Stomach smooth muscle (tissue), 2 donors: ENCODE data around the gene PARVB.

Experiments used
- H3K27ac ChIP-seq: one replicate; pipeline ENCODE4 v1.7.0; 2013; ENCODE audit warnings: mild to moderate bottlenecking, low read length, inconsistent platforms
- H3K27me3 ChIP-seq, 2 donors: one replicate each; pipeline ENCODE4 v1.7.0; 2013; ENCODE audit warnings: low read length in 2 of 2; ENCODE audit not compliant: insufficient read depth in 2 of 2, control insufficient read depth in 1 of 2
- H3K36me3 ChIP-seq, 2 donors: one replicate each; pipeline ENCODE4 v1.7.0; 2013; ENCODE audit warnings: low read length in 2 of 2; ENCODE audit not compliant: control insufficient read depth in 2 of 2, insufficient read depth in 2 of 2
- H3K4me1 ChIP-seq: one replicate; pipeline ENCODE4 v1.7.0; 2013; ENCODE audit warnings: low read length; ENCODE audit not compliant: control insufficient read depth, insufficient read depth
- H3K4me3 ChIP-seq, 2 donors: one replicate each; pipeline ENCODE4 v1.7.0; 2013; ENCODE audit warnings: low read length in 2 of 2
- H3K9ac ChIP-seq, 2 donors: one replicate each; pipeline ENCODE4 v1.7.0; 2013; ENCODE audit warnings: low read length in 2 of 2, mild to moderate bottlenecking in 1 of 2
- H3K9me3 ChIP-seq, 2 donors: one replicate each; pipeline ENCODE4 v1.7.0; 2013; ENCODE audit warnings: low read length in 2 of 2; ENCODE audit not compliant: control insufficient read depth in 2 of 2
- donor health status: healthy.
- donor health status: Pancreatic carcinoma.

The PARVB gene, protein sequence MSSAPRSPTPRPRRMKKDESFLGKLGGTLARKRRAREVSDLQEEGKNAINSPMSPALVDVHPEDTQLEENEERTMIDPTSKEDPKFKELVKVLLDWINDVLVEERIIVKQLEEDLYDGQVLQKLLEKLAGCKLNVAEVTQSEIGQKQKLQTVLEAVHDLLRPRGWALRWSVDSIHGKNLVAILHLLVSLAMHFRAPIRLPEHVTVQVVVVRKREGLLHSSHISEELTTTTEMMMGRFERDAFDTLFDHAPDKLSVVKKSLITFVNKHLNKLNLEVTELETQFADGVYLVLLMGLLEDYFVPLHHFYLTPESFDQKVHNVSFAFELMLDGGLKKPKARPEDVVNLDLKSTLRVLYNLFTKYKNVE

DNA sequence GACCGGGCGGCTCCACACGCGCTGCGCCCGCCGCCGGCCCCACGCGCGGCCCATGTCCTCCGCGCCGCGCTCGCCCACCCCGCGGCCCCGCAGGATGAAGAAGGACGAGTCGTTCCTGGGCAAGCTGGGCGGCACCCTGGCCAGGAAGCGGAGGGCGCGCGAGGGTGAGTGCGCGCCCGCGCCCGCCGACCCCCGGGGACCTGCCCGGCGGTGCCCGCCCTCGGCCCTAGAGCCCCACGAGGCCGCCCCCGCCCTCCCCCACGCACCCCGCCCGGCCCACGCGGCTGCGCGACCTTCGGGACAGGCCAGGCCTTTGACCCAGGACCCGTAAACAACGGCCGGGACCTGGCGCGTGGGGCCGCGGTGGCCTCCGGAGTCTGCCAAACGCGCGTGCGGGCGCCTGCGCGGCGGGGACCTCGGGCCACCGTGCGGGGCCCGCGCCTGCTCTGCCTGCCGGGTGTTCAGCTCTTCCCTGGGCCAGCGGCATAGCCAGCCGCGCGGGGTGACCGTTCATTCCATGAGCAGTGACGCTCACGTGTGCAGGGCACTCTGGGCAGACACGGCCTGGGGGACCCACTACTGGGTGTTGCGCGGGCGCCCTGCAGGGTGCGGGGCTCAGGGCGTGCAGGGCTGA, at the start of gene PARVB:
PARVB (plus strand) TSS at position 15 of the 634 bp plus-strand sequence; CDS start at position 53, 38 bp downstream.
- H3K4me1 ChIP-seq: peaks cover 23% of the 10 kb centered on the region
- H3K27me3 ChIP-seq: no peaks in the 10 kb centered on the region
- H3K9ac ChIP-seq: peak within 1 kb of the TSS; percentile 74 to 76
- H3K9me3 ChIP-seq: no peaks in the 10 kb centered on the region
- H3K36me3 ChIP-seq: no peaks in the 10 kb centered on the region
- H3K4me3 ChIP-seq: peak within 1 kb of the TSS; percentile 52 to 80
- peak within 1 kb of the TSS; percentile 64 for H3K27ac ChIP-seq

DNA sequence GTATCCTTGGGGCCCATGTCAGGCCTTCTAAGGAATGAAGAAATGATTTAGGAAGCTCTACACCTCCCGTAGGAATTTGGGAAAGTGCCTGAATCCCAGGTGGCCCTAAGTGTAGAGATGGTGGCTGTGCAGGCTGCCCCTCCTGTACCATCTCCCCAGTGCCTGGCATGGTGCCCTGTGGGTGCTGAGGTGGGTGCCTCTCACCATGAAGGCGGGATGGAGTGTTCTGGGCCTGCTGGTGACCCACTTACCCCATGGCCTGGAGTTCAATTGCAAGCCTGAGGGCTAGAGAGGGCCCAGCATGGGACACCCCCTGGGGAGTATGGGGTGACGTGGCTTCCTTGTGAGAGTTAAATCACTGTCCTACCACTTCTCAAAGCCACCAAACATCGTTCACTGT, 49.1 kb upstream of the PARVB start:
- no peaks in the 10 kb centered on the region for H3K9me3 ChIP-seq

GRCh38 chr22:43976861-43977795, 47.0 kb upstream of the PARVB start:
- no peak overlapping the region for H3K27ac ChIP-seq
- no peak overlapping the region for H3K9ac ChIP-seq
- no peak overlapping the region for H3K4me3 ChIP-seq
- no peaks in the 10 kb centered on the region for H3K9me3 ChIP-seq
- H3K27me3 ChIP-seq: no peaks in the 10 kb centered on the region
- peaks cover 71 to 80% of the 10 kb centered on the region in 2 donors for H3K36me3 ChIP-seq
- H3K4me1 ChIP-seq: no peaks in the 10 kb centered on the region

More for the DNA sequence above, 49.1 kb upstream of the PARVB start:
- Histone ChIP-seq H3K36me3 (peaks cover 66 to 70% of the 10 kb centered on the region in 2 donors), H3K9ac (no peak overlapping the region), H3K4me3 (no peak overlapping the region), H3K27ac (no peak overlapping the region), H3K4me1 (no peaks in the 10 kb centered on the region), H3K27me3 (no peaks in the 10 kb centered on the region)

DNA sequence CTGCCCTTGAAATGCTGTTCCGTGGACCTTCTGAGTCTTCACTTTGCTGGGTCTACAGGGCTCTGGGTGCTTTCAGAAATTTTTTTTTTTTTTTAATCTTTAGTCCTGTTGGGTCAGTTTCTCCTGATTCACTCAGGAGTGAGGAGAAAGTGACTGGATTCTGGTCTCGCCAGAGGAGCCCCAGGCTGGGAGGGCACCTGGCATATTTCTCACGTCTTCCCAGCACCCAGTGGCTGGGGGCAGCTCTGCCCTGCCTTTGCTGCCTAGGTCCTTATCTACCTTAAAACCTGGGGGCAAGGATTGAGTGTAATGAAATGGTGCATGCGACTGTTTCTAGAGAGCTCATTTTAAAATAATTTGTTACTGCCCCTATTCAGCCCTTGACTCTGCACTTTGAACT, 45.5 kb upstream of the PARVB start:
- Histone ChIP-seq H3K9ac (no peak overlapping the region), H3K36me3 (peaks cover 61 to 74% of the 10 kb centered on the region in 2 donors)

DNA sequence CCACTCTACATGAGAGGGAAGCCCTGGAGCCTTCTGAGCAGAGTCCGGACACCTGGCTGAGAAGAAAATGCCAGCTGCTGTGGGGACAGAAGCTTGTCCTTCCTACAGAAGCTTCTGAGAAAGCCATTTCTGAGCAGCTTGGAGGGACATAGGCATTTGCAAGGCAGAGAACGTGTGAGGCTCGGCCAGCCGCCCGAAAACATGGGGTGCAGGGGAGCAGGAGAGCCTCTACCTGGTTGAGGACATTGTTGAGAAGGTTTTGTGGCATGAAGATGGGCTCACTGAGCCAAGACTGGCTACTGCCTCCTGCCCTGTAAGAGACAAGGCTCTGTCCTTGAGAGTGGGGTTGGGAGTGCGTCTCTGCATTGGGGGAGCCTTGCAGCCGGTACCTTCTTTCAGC, 43.5 kb upstream of the PARVB start:
- Histone ChIP-seq H3K4me1 (no peaks in the 10 kb centered on the region), H3K36me3 (peaks cover 54 to 69% of the 10 kb centered on the region in 2 donors), H3K27ac (no peak overlapping the region), H3K9ac (no peak overlapping the region), H3K4me3 (no peak overlapping the region), H3K27me3 (no peaks in the 10 kb centered on the region), H3K9me3 (no peaks in the 10 kb centered on the region)

More for the DNA sequence above, 45.5 kb upstream of the PARVB start:
- Histone ChIP-seq H3K9me3 (no peaks in the 10 kb centered on the region), H3K4me3 (no peak overlapping the region), H3K27me3 (no peaks in the 10 kb centered on the region), H3K4me1 (no peaks in the 10 kb centered on the region), H3K27ac (no peak overlapping the region)

DNA sequence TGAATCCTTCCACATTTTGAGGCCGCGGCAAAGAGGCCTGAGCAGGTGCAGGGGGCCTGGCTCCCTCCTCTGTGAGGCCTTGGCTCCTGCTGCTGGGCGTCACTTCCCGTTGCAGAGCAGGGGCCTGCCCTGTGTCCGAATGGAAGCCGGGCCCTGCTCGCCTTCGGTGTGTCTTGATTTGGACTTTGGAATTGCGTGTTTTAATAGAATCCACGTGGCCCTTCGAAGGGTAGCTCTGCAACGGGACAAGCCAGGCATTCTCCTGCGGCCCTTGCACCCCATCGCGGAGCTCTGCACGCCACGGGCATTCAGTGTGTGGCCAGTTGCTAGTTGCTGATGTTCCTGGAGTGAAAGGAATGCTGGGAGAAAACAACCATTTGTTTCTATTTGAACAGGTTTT, 43.1 kb upstream of the PARVB start:
- H3K27me3 ChIP-seq: no peaks in the 10 kb centered on the region
- no peaks in the 10 kb centered on the region for H3K9me3 ChIP-seq
- no peak overlapping the region for H3K9ac ChIP-seq
- H3K4me1 ChIP-seq: no peaks in the 10 kb centered on the region
- H3K36me3 ChIP-seq: peaks cover 53 to 66% of the 10 kb centered on the region in 2 donors
- no peak overlapping the region for H3K27ac ChIP-seq
- no peak overlapping the region for H3K4me3 ChIP-seq

- no peaks in the 10 kb centered on the region for H3K4me1 ChIP-seq
- H3K27ac ChIP-seq: no peak overlapping the region
- H3K9me3 ChIP-seq: no peaks in the 10 kb centered on the region
- no peaks in the 10 kb centered on the region for H3K27me3 ChIP-seq
- no peak overlapping the region for H3K4me3 ChIP-seq
- H3K9ac ChIP-seq: no peak overlapping the region
- H3K36me3 ChIP-seq: peaks cover 39 to 47% of the 10 kb centered on the region in 2 donors
Measured at GRCh38 chr22:43983808-43984207, 40.3 kb upstream of the PARVB start.

DNA sequence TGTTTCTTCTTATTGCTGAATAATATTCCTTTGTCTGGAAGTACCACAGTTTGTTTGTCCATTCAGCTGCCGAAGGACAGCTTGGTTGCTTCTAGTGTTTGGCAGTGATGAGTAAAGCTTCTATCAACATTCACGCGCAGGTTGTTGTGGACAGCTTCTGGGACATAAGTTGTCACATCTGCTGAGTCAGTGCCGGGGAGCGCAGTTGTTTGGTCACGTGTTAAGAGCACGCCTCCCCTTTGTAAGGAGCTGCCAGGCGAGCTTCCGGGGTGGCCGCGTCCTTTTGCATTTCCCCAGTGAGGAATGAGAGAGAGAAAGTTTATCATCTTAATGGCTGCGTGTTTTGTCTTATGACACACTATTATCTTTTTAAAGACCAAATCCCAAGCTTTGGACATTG, 38.6 kb upstream of the PARVB start:
- Histone ChIP-seq H3K9ac (no peak overlapping the region), H3K27me3 (no peaks in the 10 kb centered on the region), H3K9me3 (no peaks in the 10 kb centered on the region), H3K36me3 (peaks cover 35 to 44% of the 10 kb centered on the region in 2 donors), H3K27ac (no peak overlapping the region), H3K4me1 (no peaks in the 10 kb centered on the region), H3K4me3 (no peak overlapping the region)

DNA sequence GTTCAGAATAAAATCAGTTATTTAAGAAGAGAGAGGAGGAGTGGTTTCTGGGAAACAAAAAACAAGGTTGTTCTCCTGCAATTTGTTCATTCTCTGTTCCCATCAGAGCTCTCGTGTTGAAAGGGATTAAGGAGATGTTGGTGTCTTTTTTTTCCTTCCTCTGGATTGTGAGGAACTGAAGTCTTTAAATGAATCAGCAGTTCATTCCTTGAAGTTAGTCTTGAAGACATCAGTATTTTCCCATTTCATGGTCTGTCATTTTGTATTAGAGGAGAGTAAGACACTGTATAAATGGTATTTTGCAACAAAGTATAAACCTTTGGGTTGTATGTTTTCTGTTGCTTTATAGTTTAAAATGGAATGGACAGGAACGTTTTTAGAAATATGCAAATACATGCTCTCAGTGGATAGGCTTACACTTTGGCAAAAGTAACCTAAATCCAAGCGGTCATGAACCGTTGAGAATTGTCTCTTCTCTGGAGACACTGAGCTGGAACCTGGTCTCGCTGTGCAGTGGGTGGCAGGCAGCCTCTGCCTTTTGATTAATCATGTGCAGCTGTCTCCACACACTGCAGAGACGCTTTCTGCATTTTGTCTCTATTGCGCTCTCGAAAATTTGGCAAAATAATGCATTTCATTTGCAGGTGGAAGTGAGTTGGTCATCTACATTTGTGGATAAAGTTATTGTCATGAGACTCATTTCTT, 35.8 kb upstream of the PARVB start:
- Histone ChIP-seq H3K4me3 (no peak overlapping the region), H3K4me1 (peaks cover 2% of the 10 kb centered on the region), H3K27ac (no peak overlapping the region), H3K9me3 (no peaks in the 10 kb centered on the region), H3K36me3 (peaks cover 37 to 44% of the 10 kb centered on the region in 2 donors), H3K27me3 (no peaks in the 10 kb centered on the region), H3K9ac (no peak overlapping the region)

DNA sequence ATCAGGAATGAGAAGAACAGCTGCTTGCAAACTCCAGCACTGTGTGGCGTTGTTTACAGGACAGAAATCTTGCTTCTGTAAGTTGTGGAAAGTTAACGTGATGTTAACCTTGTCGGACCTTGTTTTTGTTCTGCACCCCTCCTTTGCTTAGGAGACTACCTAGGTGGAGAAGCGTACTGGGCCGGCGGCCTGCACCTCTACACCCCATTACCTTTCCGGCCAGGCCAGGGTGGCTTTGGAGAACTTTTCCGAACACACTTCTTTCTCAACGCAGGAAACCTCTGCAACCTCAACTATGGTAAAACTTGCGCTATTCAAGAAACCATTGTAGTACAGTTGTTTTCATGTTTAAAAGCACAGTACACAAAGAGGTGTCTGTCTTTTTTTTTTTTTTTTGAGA, 35.1 kb upstream of the PARVB start:
- H3K27me3 ChIP-seq: no peaks in the 10 kb centered on the region
- peaks cover 31 to 38% of the 10 kb centered on the region in 2 donors for H3K36me3 ChIP-seq
- no peak overlapping the region for H3K4me3 ChIP-seq
- H3K27ac ChIP-seq: no peak overlapping the region
- H3K4me1 ChIP-seq: peaks cover 2% of the 10 kb centered on the region
- no peak overlapping the region for H3K9ac ChIP-seq
- no peaks in the 10 kb centered on the region for H3K9me3 ChIP-seq
